Activated CD8-positive, alpha-beta T cell treated with anti-CD3 and anti-CD28 coated beads for 36 hours (primary cell): ENCODE results near the gene PRKD1. TPM values are rescaled to one million over a fixed set of nuclear protein-coding genes. Genes with fewer than 3 reads are reported as not detected.

Experiments
- ATAC-seq: fragments of 200-7000 bp; cut with Tn5 transposase; one replicate; pipeline ENCODE4 v1.10.0; 2021; ENCODE audit warnings: mild to moderate bottlenecking, moderate library complexity
- CTCF ChIA-PET: fragments of 350-600 bp; sonication (Branson Sonifier 250); formaldehyde crosslinking; loops from one replicate; lab custom pipeline; 2021; ENCODE audit warnings: antibody characterized with exemption; lab: Charles Lee
- POLR2A ChIA-PET: fragments of 350-600 bp; sonication (Branson Sonifier 250); formaldehyde crosslinking; loops from one replicate; lab custom pipeline; 2021; ENCODE audit warnings: antibody characterized with exemption; lab: Charles Lee
- DNase-seq: peaks from one replicate; pipeline ENCODE4 v3.0.0-alpha.2; 2020
- H3K27ac Mint-ChIP-seq: one replicate; pipeline ENCODE4 v1.8.0; 2021; ENCODE audit warnings: mild to moderate bottlenecking, mixed read lengths
- H3K27me3 Mint-ChIP-seq: one replicate; pipeline ENCODE4 v1.8.0; 2021; ENCODE audit warnings: mixed read lengths
- H3K36me3 Mint-ChIP-seq: one replicate; pipeline ENCODE4 v1.8.0; 2021; ENCODE audit warnings: low read depth, mixed read lengths
- H3K4me1 Mint-ChIP-seq: one replicate; pipeline ENCODE4 v1.8.0; 2021; ENCODE audit warnings: low read depth, mixed read lengths
- H3K4me3 Mint-ChIP-seq: one replicate; pipeline ENCODE4 v1.8.0; 2021; ENCODE audit warnings: mild to moderate bottlenecking, moderate library complexity, mixed read lengths
- H3K9me3 Mint-ChIP-seq: one replicate; pipeline ENCODE4 v1.8.0; 2021; ENCODE audit warnings: mixed read lengths
- intact Hi-C: fragments of 100-400 bp; cut with micrococcal nuclease; formaldehyde crosslinking; loops from one replicate; pipeline ENCODE4 v1.10.0; 2022
- total RNA-seq, 2 experiments: library from RNA; stranded (reverse); gene quantifications; one replicate each; pipeline ENCODE4 v1.2.3, GENCODE V29; 2021
- TF ChIP-seq, protein P1 (sequence below): fragments of 200-600 bp; IDR thresholded peaks from one replicate; pipeline ENCODE4 v1.8.0; 2022; ENCODE audit warnings: antibody characterized with exemption, mild to moderate bottlenecking

The PRKD1 gene
- total RNA-seq, 2 experiments from 2014 or later: not detected

DNA sequence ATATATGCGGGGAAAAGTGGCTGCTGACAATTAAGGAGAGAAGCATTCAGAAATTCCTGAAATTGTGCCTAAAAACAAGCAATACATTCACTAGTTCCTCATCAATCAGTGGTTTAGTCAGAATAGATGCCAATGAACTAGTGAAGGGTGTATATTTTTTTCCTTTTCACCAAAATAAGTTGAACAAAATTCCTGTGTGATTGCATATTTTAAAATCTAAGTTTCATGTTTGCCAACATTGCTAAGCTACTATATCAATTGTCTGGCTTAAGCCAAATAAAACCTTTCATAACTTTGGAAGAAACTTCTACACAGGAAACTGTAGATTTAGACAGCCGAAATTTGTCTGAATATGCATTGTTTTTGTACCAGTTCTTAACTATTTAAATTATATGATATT is 8.7 kb downstream of the PRKD1 start:
- TF ChIP-seq, protein P1, sequence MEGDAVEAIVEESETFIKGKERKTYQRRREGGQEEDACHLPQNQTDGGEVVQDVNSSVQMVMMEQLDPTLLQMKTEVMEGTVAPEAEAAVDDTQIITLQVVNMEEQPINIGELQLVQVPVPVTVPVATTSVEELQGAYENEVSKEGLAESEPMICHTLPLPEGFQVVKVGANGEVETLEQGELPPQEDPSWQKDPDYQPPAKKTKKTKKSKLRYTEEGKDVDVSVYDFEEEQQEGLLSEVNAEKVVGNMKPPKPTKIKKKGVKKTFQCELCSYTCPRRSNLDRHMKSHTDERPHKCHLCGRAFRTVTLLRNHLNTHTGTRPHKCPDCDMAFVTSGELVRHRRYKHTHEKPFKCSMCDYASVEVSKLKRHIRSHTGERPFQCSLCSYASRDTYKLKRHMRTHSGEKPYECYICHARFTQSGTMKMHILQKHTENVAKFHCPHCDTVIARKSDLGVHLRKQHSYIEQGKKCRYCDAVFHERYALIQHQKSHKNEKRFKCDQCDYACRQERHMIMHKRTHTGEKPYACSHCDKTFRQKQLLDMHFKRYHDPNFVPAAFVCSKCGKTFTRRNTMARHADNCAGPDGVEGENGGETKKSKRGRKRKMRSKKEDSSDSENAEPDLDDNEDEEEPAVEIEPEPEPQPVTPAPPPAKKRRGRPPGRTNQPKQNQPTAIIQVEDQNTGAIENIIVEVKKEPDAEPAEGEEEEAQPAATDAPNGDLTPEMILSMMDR: no peak
- Mint-ChIP-seq H3K9me3 (no peaks in the 10 kb centered on the region), H3K4me3 (no peak overlapping the region), H3K4me1 (no peaks in the 10 kb centered on the region), H3K36me3 (no peaks in the 10 kb centered on the region), H3K27me3 (peaks cover 2% of the 10 kb centered on the region), H3K27ac (no peak overlapping the region)
- POLR2A ChIA-PET: no interaction called here
- CTCF ChIA-PET: no interaction called here
- intact Hi-C loops: no loop called here
- ATAC-seq (no peak), DNase-seq (no peak)

DNA sequence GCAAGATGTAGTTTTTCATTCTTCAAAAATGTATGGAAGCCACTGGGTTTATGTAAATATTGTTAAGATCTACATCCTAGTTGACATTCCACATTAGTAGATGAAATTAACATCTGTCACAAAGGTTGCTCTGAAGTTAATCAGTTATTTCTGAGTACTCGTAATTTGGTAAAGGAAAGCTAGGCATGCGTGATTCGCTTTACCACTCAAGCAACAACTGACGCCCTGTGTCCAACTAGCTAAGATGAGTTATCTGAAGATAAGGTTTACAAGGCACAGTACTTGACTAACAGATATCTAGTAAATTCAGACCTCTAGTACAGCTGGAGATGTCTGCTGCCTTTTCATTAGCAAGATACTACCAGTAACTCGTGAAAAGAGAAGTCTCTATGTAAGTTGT is 14.1 kb downstream of the PRKD1 start:
- Mint-ChIP-seq H3K36me3 (no peaks in the 10 kb centered on the region), H3K9me3 (no peaks in the 10 kb centered on the region), H3K27ac (no peak overlapping the region), H3K4me3 (no peak overlapping the region), H3K4me1 (no peaks in the 10 kb centered on the region), H3K27me3 (no peaks in the 10 kb centered on the region)
- CTCF ChIA-PET: no interaction called here
- POLR2A ChIA-PET: no interaction called here
- intact Hi-C loops: no loop called here
- no peak for DNase-seq
- ATAC-seq: no peak
- TF ChIP-seq, protein P1: no peak

DNA sequence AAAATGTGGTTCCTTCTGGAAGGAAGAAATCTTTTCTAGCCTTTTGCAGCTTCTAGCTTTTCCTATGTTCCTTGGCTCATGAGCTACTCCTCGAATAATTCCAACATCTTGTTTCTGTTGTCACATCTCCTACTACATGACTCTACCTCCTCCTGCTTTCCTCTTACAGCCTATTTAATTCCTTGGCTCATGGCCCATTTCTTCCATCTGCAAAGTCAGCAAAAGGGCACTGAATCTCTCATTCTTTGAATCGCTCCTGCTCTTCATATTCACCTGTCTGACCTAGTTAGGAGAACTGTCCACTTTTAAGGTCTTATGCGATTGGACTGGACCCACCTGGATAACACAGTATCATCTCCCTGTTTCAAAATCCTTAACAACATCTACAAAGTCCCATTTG is 15.8 kb downstream of the PRKD1 start:
- ATAC-seq: no peak
- intact Hi-C loops: no loop called here
- Mint-ChIP-seq H3K4me3 (no peak overlapping the region), H3K36me3 (no peaks in the 10 kb centered on the region), H3K9me3 (no peaks in the 10 kb centered on the region), H3K27ac (no peak overlapping the region), H3K4me1 (no peaks in the 10 kb centered on the region), H3K27me3 (no peaks in the 10 kb centered on the region)
- TF ChIP-seq, protein P1: no peak
- POLR2A ChIA-PET: no interaction called here
- CTCF ChIA-PET: no interaction called here
- DNase-seq: no peak

DNA sequence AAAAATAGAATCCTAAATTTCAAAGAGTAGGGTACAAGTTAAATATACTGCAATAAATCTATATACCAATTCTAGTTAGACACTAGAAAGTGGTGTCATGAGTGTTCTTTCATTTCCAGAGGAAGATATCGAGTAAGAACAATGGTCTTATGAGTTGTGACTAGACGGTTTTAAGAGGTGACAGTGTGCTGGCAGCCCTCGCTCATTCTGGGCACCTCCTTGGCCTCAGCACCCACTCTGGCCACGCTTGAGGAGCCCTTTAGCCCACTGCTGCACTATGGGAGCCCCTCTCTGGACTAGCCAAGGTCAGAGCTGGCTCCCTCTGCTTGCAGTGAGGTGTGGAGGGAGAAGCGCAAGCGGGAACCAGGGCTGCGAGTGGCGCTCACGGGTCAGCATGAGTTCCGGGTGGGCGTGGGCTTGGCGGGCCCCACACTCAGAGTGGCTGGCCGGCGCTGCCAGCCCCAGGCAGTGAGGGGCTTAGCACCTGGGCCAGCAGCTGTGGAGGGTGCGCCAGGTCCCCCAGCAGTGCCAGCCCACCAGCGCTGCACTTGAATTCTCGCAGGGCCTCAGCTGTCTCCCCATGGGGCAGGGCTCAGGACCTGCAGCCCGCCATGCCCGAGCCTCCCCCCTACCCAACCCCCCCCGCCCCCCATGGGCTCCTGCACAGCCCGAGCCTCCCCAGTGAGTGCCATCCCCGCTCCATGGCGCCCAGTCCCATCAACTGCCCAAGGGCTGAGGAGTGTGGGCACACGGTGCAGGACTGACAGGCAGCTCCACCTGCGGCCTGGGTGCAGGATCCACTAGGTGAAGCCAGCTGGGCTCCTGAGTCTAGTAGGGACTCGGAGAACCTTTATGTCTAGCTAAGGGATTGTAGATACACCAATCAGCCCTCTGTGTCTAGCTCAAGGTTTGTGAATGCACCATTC is 18.7 kb downstream of the PRKD1 start:
- Mint-ChIP-seq H3K36me3 (no peaks in the 10 kb centered on the region), H3K27me3 (no peaks in the 10 kb centered on the region), H3K27ac (no peak overlapping the region), H3K9me3 (no peaks in the 10 kb centered on the region), H3K4me3 (no peak overlapping the region), H3K4me1 (no peaks in the 10 kb centered on the region)
- DNase-seq (no peak), ATAC-seq (no peak)
- ChIA-PET CTCF (no interaction called here), POLR2A (no interaction called here)
- TF ChIP-seq, protein P1: no peak
- intact Hi-C loops: no loop called here

DNA sequence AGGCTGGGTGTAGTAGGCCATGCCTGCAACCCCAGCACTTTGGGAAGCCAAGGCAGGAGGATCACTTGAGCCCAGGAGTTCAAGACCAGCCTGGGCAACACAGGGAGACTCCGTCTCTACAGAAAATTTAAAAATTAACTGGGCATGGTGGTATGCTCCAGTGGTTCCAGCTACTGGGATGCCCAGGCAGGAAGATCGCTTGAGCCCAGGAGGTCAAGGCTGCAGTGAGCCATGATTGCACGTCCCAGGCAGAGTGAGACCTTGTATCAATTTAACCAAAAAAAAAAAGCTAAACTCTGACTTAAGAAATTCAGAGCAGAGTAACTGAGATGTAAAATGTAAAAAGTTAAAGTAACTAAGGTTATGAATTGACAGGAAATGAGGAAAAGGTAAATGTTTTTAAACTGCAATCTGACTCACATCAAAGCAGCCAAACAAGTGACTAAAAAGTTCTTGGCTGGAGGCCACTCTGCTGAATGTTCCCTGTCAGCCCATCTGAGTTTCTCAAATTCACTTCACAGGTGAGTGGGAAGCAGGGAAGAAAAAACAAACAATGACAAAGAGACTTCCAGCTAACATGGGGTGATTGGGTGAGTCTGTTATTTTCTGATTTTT is 21.3 kb downstream of the PRKD1 start:
- no peaks in the 10 kb centered on the region for H3K36me3 Mint-ChIP-seq
- intact Hi-C loops: no loop called here
- CTCF ChIA-PET: no interaction called here
- TF ChIP-seq, protein P1: no peak
- H3K4me3 Mint-ChIP-seq: no peak overlapping the region
- H3K27ac Mint-ChIP-seq: no peak overlapping the region
- POLR2A ChIA-PET: interaction anchor here (0.5 kb wide), 1 partner anchor 584 kb away, joined by 5 read pairs; no protein-coding TSS in a partner anchor
- no peaks in the 10 kb centered on the region for H3K27me3 Mint-ChIP-seq
- ATAC-seq (no peak), DNase-seq (no peak)
- H3K9me3 Mint-ChIP-seq: no peaks in the 10 kb centered on the region
- H3K4me1 Mint-ChIP-seq: no peaks in the 10 kb centered on the region
